SU-DHL-6 (cell line): Measurements from ENCODE around the gene AADACL2.
"Not testable (repeated sequence)": the region's sequence is repeated elsewhere in the genome, so short reads cannot be mapped to it uniquely, and the experiment has no call there.

Source experiments
- H2AFZ ChIP-seq: fragments of 200-600 bp; sonication (generic); 2 replicates; pipeline ENCODE4 v1.6.1; 2014; ENCODE audit warnings: low read depth, mild to moderate bottlenecking, moderate library complexity, mixed read lengths, antibody characterized with exemption, low read length; ENCODE audit not compliant: severe bottlenecking
- H3F3A ChIP-seq: fragments of 200-600 bp; shearing (Covaris generic); 2 replicates; pipeline ENCODE4 v1.6.0; 2016; ENCODE audit warnings: antibody characterized with exemption, mild to moderate bottlenecking; ENCODE audit not compliant: insufficient read depth
- H3K27ac ChIP-seq: fragments of 200-600 bp; sonication (generic); 2 replicates; pipeline ENCODE4 v1.5.1; 2016; ENCODE audit warnings: low read depth, mild to moderate bottlenecking, low read length, moderate library complexity, mixed read lengths
- H3K27me3 ChIP-seq: fragments of 200-600 bp; sonication (generic), shearing (Covaris generic); 2 replicates; pipeline ENCODE4 v1.6.0; 2014; ENCODE audit warnings: mild to moderate bottlenecking, low read length
- H3K36me3 ChIP-seq: fragments of 200-600 bp; sonication (generic); 2 replicates; pipeline ENCODE4 v1.6.1; 2014; ENCODE audit warnings: mild to moderate bottlenecking, low read length, mixed read lengths
- H3K4me2 ChIP-seq: fragments of 300-600, 200-600 bp; shearing (Covaris generic), sonication (generic); 2 replicates; pipeline ENCODE4 v1.6.0; 2014; ENCODE audit warnings: low read length, low read depth, mild to moderate bottlenecking; ENCODE audit not compliant: poor library complexity, severe bottlenecking
- H3K4me3 ChIP-seq: fragments of 200-600 bp; sonication (generic); 2 replicates; pipeline ENCODE4 v1.5.1; 2014; ENCODE audit warnings: antibody characterized with exemption, low read length, mild to moderate bottlenecking, mixed read lengths; ENCODE audit not compliant: insufficient read depth, poor library complexity, severe bottlenecking
- H3K79me2 ChIP-seq: fragments of 200-600 bp; sonication (generic); 2 replicates; pipeline ENCODE4 v1.6.1; 2014; ENCODE audit warnings: mild to moderate bottlenecking, low read length, moderate library complexity; ENCODE audit not compliant: insufficient read depth
- H3K9ac ChIP-seq: fragments of 200-600 bp; sonication (generic); 2 replicates; pipeline ENCODE4 v1.7.0; 2014; ENCODE audit warnings: mild to moderate bottlenecking, low read length
- H3K9me2 ChIP-seq: fragments of 200-600 bp; sonication (generic); replicated peaks from 2 replicates; pipeline ENCODE4 v1.6.1; 2014; ENCODE audit warnings: low read length; ENCODE audit not compliant: insufficient read depth
- H3K9me3 ChIP-seq: fragments of 200-600 bp; sonication (generic); 2 replicates; pipeline ENCODE4 v1.6.1; 2014; ENCODE audit warnings: low read length, mixed read lengths; ENCODE audit not compliant: insufficient read depth
- H4K20me1 ChIP-seq: fragments of 200-600 bp; sonication (generic); 2 replicates; pipeline ENCODE4 v1.6.1; 2014; ENCODE audit warnings: low read depth, mild to moderate bottlenecking, antibody characterized with exemption, low read length, moderate library complexity, mixed read lengths
- CTCF ChIP-seq: fragments of 200-600 bp; sonication (generic); IDR thresholded peaks from one replicate; pipeline ENCODE4 v1.5.1; 2017; ENCODE audit warnings: antibody characterized with exemption, mild to moderate bottlenecking, low read length, moderate library complexity; ENCODE audit not compliant: insufficient read depth, poor library complexity, severe bottlenecking
- EZH2phosphoT487 ChIP-seq: fragments of 200-600 bp; sonication (generic), shearing (Covaris generic); conservative IDR thresholded peaks from 2 replicates; pipeline ENCODE4 v1.6.1; 2018; ENCODE audit warnings: mild to moderate bottlenecking, antibody characterized with exemption, low read length, moderate library complexity, mixed read lengths

AADACL2 gene

GRCh38 chr3:151761581-151761980, 27.9 kb downstream of the AADACL2 start:
- Histone ChIP-seq H3F3A (no peaks in the 10 kb centered on the region), H3K9me2 (no peaks in the 10 kb centered on the region), H3K27ac (no peak overlapping the region), H3K27me3 (no peaks in the 10 kb centered on the region), H3K79me2 (no peaks in the 10 kb centered on the region), H3K36me3 (no peaks in the 10 kb centered on the region), H4K20me1 (no peaks in the 10 kb centered on the region), H2AFZ (no peak overlapping the region), H3K4me3 (no peak overlapping the region), H3K9ac (no peak overlapping the region), H3K4me2 (no peak overlapping the region), H3K9me3 (no peaks in the 10 kb centered on the region)
- no peak for TF ChIP-seq EZH2phosphoT487
- TF ChIP-seq CTCF = no peak

GRCh38 chr3:151764699-151765098, 31.0 kb downstream of the AADACL2 start:
- not testable (repeated sequence) for H4K20me1 ChIP-seq, H3K36me3 ChIP-seq, H3K79me2 ChIP-seq, H3K9ac ChIP-seq, H3K4me3 ChIP-seq, H2AFZ ChIP-seq, H3K27me3 ChIP-seq, H3K9me2 ChIP-seq, H3K4me2 ChIP-seq, H3F3A ChIP-seq, H3K9me3 ChIP-seq, H3K27ac ChIP-seq

GRCh38 chr3:151765685-151766084, 32.0 kb downstream of the AADACL2 start:
- no peak overlapping the region for H2AFZ ChIP-seq
- H3K9me2 ChIP-seq = no peaks in the 10 kb centered on the region
- H3K4me2 ChIP-seq = no peak overlapping the region
- H4K20me1 ChIP-seq = no peaks in the 10 kb centered on the region
- no peaks in the 10 kb centered on the region for H3F3A ChIP-seq
- no peak overlapping the region for H3K27ac ChIP-seq
- H3K9me3 ChIP-seq = no peaks in the 10 kb centered on the region
- TF ChIP-seq CTCF (no peak), EZH2phosphoT487 (no peak)
- H3K4me3 ChIP-seq = no peak overlapping the region
- H3K27me3 ChIP-seq = no peaks in the 10 kb centered on the region
- H3K9ac ChIP-seq = no peak overlapping the region
- no peaks in the 10 kb centered on the region for H3K36me3 ChIP-seq
- H3K79me2 ChIP-seq = no peaks in the 10 kb centered on the region

GRCh38 chr3:151766454-151766853, 32.7 kb downstream of the AADACL2 start:
- Histone ChIP-seq H3K4me2 (no peak overlapping the region), H3K36me3 (no peaks in the 10 kb centered on the region), H3K9me2 (no peaks in the 10 kb centered on the region), H4K20me1 (no peaks in the 10 kb centered on the region), H3K79me2 (no peaks in the 10 kb centered on the region), H3K27me3 (no peaks in the 10 kb centered on the region), H2AFZ (no peak overlapping the region), H3K9me3 (no peaks in the 10 kb centered on the region), H3K27ac (no peak overlapping the region), H3K9ac (no peak overlapping the region), H3F3A (no peaks in the 10 kb centered on the region), H3K4me3 (no peak overlapping the region)
- TF ChIP-seq CTCF = no peak
- TF ChIP-seq EZH2phosphoT487 = no peak
